Right cardiac atrium (tissue), 5 donors: ENCODE measurements around the gene TEX13B. TPM values are rescaled to one million over a fixed set of nuclear protein-coding genes. Genes with fewer than 3 reads are reported as not detected.
"Not testable (repeated sequence)": the region's sequence is repeated elsewhere in the genome, so short reads cannot be mapped to it uniquely, and the experiment has no call there.

Experiments
- ATAC-seq, 2 donors: fragments of 200-7000 bp; cut with Tn5 transposase; one replicate each; pipeline versions ENCODE4 v1.8.0 to v1.9.1; 2020; ENCODE audit warnings: moderate library complexity in 2 of 2, mild to moderate bottlenecking in 1 of 2
- DNase-seq, 3 donors: peaks; one replicate each; pipeline ENCODE4 v3.0.0-alpha.2; 2020
- H3K27ac ChIP-seq: one replicate; pipeline ENCODE4 v1.5.1; 2013; ENCODE audit warnings: mild to moderate bottlenecking, low read length, control low read depth, moderate library complexity
- H3K27me3 ChIP-seq: one replicate; pipeline ENCODE4 v1.6.1; 2013; ENCODE audit not compliant: control insufficient read depth, insufficient read depth
- H3K4me1 ChIP-seq: one replicate; pipeline ENCODE4 v1.6.1; 2013; ENCODE audit warnings: low read length; ENCODE audit not compliant: control insufficient read depth, insufficient read depth
- H3K4me3 ChIP-seq: one replicate; pipeline ENCODE4 v1.5.1; 2013; ENCODE audit warnings: low read length, control low read depth
- H3K9me3 ChIP-seq: one replicate; pipeline ENCODE4 v1.6.1; 2013; ENCODE audit warnings: low read length; ENCODE audit not compliant: control insufficient read depth
- WGBS: extraction: QIAGEN DNeasy Blood & Tissue Kit; methylation state at CpG from one replicate; pipeline ENCODE4 v1.1.7; 2013; 5-methylcytosine and 5-hydroxymethylcytosine counted together
- intact Hi-C, 4 donors: fragments of 100-400 bp; cut with DNase I; formaldehyde crosslinking; loops; one replicate each; pipeline versions ENCODE4 v1.11.0 to v1.14.0; 2022 to 2023
- polyA plus RNA-seq: library from polyadenylated mRNA; stranded (reverse); fragments of 200-250 nt; gene quantifications from one replicate; pipeline ENCODE4 v1.2.3, GENCODE V29; 2013
- total RNA-seq, 4 donors: library from RNA; stranded (reverse); fragmentation: NEBNext Ultra II Directional; extraction: Animal tissue kit (Norgen Biotek cat#: 25700); gene quantifications; one replicate each; pipeline ENCODE4 v1.2.1, GENCODE V29; 2021
- donor health status: healthy with polysubstance abuse.
- donor health status: DM: no; HTN: yes; CAD: no.
- donor health status: DM: no; HTN: no; CAD: no.
- donor health status: DM: no; HTN: yes; CAD: no; lungs with severe emphysema.
- donor health status: DM: yes; HTN: yes; CAD: no.

Gene TEX13B
- total and polyA plus RNA-seq, 5 donors: not detected

DNA sequence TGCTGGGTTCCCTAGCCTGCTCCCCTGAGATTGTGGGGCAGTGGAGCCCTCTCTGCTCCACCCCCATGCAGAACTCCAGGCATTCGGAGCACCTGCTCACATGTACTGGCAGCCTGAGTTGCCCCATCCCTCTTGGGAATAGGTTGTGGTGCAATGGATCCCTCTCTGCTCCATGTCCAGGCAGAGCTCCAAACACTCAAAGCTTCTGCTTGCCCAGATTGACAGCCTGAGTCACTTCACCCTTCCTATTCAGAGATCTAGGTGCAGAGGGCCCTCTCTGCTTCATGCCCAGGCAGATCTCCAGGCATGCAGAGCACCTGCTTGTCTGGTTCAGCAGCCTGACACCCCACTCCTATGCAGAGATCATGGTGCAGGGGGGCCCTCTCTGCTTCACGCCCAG, 18.6 kb upstream of the TEX13B start:
- intact Hi-C loops: no loop called here
- no peak overlapping the region for H3K4me3 ChIP-seq
- no peaks in the 10 kb centered on the region for H3K4me1 ChIP-seq
- ATAC-seq: no peak
- 71% methylated on average over 2 of the region's 2 CpGs for WGBS
- no peaks in the 10 kb centered on the region for H3K27me3 ChIP-seq
- DNase-seq: no peak
- no peak overlapping the region for H3K27ac ChIP-seq
- H3K9me3 ChIP-seq: no peaks in the 10 kb centered on the region

DNA sequence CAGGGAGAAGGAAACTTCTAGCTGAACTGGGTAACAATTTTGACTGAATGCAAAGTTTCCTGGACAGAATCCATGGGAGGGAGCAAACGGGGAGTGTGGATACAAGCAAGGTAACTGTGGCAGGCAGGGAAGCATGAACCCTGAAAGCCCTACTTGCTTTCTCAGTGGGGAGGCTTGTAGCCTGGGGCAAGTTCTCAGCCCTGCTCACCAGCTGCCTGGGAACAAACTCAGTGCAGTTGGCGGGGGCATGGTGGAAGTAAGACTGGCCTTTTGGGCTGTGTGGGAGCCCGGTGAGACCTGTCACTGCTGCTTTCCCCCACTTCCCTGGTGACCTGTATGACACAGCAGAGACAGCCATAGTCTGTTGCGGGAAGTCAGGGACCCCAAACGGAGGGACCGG, 14.0 kb upstream of the TEX13B start:
- Histone ChIP-seq H3K27me3 (no peaks in the 10 kb centered on the region), H3K4me1 (no peaks in the 10 kb centered on the region), H3K27ac (no peak overlapping the region), H3K9me3 (no peaks in the 10 kb centered on the region), H3K4me3 (no peak overlapping the region)
- 80% methylated on average over 6 of the region's 6 CpGs for WGBS
- intact Hi-C loops: no loop called here
- no peak for DNase-seq
- no peak for ATAC-seq

DNA sequence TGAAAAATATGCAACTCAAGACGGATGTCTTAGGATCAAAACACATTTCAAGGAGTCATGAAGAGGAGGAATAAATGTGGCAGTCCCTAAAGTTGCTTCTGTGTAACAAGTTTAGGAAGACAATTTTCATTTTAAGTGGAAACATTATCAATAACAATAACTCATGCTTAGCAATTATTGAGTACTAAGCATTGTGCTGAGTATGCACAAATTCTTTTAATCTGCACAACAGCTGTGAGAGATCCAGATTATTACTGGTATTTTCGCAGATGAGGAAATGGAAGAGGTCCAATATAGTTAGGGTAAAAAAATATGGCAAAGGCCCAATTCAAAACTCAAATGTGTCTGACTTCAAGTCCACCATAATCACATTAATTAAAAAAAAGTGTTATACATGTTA, 2.9 kb upstream of the TEX13B start:
- no peaks in the 10 kb centered on the region for H3K9me3 ChIP-seq
- H3K4me1 ChIP-seq: no peaks in the 10 kb centered on the region
- no peak for DNase-seq
- no peak overlapping the region for H3K27ac ChIP-seq
- no peak for ATAC-seq
- WGBS: 48% methylated on average over 2 of the region's 2 CpGs
- no peak overlapping the region for H3K4me3 ChIP-seq
- intact Hi-C loops: no loop called here
- H3K27me3 ChIP-seq: no peaks in the 10 kb centered on the region

DNA sequence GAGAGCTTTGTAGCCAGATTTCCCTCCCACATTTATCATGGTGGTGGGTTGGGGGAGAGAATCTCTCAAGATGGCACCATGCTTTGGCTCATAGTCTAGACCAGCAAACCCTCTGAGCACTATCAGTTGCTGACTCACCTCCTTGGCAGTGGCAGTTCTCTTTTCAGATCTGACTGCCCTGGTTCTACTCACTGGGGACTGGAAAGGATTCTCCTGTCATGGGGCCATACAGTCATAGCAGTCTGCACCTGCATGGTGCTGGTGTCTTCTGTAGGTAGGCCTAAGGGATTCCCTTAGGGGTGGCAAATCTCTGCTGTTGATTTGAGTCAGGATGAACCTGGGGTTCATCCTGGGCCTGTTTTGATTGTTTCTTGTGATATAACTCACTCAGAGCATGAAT, 2.6 kb downstream of the TEX13B start:
- DNase-seq (no peak), ATAC-seq (no peak)
- intact Hi-C loops: no loop called here
- no peaks in the 10 kb centered on the region for H3K4me1 ChIP-seq
- H3K4me3 ChIP-seq: no peak overlapping the region
- no peaks in the 10 kb centered on the region for H3K9me3 ChIP-seq
- no peak overlapping the region for H3K27ac ChIP-seq
- no peaks in the 10 kb centered on the region for H3K27me3 ChIP-seq

DNA sequence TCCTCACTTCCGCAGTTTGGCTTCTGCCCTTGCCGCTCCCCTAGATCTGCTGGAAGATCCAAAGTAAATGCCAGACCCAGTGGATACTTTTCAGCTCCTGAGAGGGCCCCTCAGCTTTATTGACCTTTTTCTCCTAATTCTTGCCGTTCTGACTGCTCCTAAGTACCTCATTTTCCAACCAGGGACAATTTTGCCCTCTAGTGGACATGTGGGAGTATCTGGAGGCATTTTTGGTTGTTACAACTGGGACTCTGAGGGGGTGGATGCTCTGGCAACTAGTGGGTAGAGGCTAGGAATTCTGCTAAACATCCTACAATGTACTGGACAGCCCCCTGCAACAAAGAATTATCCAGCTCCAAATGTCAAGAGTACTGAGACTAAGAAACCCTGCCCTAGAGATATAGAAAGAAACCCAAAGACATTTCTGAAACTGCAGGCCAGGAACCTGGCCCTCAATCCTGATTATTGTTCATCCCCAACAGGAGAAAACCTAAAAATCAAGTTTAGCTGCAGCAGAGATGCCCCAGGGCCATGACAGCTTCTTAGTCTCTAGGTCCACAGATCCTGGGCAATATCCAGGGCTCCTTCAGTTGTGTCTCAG, 3.4 kb downstream of the TEX13B start:
- Histone ChIP-seq H3K9me3 (no peaks in the 10 kb centered on the region), H3K4me1 (no peaks in the 10 kb centered on the region), H3K27ac (no peak overlapping the region), H3K4me3 (no peak overlapping the region), H3K27me3 (no peaks in the 10 kb centered on the region)
- 40% methylated on average over 3 of the region's 3 CpGs for WGBS
- no peak for DNase-seq
- ATAC-seq: no peak
- intact Hi-C loops: no loop called here

DNA sequence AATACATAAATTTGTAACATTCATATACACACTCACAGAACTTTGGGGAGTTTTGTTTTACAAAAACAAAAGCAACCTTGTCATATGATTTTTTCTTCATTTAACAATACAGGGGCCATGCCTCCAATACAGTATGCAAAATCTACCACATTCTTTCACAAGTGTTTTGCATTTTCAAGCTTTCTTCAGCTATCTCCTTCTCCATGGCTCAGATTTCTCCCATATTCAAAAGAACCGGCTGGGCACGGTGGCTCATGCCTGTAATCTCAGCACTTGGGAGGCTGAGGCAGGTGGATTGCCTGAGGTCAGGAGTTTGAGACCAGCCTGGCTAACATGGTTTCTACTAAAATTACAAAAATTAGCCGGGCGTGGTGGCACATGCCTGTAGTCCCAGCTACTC, 4.1 kb downstream of the TEX13B start:
- Histone ChIP-seq H3K27ac (no peak overlapping the region), H3K4me1 (no peaks in the 10 kb centered on the region), H3K4me3 (no peak overlapping the region), H3K9me3 (no peaks in the 10 kb centered on the region), H3K27me3 (no peaks in the 10 kb centered on the region)
- no peak for DNase-seq
- intact Hi-C loops: no loop called here
- no peak for ATAC-seq
- 85% methylated on average over 4 of the region's 4 CpGs for WGBS

DNA sequence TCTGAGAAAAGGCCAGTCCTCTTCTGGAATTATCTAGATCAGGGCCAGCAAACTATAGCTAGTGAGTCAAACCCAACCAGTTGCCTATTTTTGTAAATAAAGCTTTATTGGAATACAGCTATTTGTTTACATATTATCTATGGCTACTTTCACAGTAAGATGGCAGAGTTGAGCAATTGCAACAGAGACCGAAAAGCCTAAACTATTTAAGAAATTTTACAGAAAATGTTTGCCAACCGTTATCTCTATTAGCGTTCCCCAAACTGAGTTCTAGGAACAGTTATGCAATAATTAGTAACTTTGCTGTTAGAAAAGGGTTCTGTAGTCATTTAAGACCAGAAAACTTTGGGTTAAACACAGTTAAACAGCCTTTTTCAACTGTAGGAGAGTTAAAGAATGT, 10.5 kb downstream of the TEX13B start:
- no peak for DNase-seq
- H3K4me1 ChIP-seq: no peaks in the 10 kb centered on the region
- H3K9me3 ChIP-seq: no peaks in the 10 kb centered on the region
- no peak overlapping the region for H3K4me3 ChIP-seq
- H3K27me3 ChIP-seq: no peaks in the 10 kb centered on the region
- intact Hi-C loops: no loop called here
- ATAC-seq: no peak
- 70% methylated on average over 3 of the region's 3 CpGs for WGBS
- no peak overlapping the region for H3K27ac ChIP-seq

DNA sequence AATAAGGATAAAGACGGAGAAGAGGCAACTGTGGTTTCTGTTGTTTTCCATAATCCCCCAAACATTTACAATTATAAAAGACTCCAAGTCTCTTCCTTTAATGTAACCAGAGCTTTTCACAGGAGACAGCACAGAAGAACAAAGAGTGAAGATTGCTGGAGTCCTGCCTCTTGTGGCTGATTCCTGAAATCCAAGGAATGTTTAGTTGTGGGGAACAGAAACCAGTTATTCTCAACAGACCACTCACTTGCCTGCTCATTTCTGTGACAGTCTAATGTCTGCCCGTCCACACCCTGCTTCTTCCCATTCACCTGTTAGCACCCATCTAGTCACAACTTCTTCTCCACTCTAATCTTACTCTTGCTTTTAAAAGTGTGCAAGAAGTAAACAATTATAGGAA, 12.1 kb downstream of the TEX13B start:
- H3K4me3 ChIP-seq: no peak overlapping the region
- ATAC-seq (no peak), DNase-seq (no peak)
- H3K27me3 ChIP-seq: no peaks in the 10 kb centered on the region
- no peaks in the 10 kb centered on the region for H3K9me3 ChIP-seq
- WGBS: 50% methylated on average over 2 of the region's 2 CpGs
- intact Hi-C loops: no loop called here
- no peaks in the 10 kb centered on the region for H3K4me1 ChIP-seq
- no peak overlapping the region for H3K27ac ChIP-seq

DNA sequence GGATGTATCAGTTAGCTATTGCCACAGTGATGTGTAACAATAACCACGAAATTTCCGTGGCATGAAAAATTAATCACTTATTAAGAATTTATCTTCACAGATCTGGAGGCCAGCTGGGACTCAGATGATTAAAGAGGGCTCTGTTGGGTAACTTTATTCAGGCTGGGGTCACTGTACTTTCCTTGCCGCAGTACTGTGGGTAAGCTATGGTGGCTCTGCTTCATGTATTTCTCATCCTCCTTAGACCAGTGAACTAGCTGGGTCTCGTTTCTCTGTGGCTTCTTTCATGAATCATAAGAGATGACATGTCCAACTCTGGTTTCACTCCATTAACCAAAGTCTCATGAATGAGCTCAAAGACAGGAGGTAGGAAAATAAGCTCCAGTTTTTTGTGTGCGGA, 13.5 kb downstream of the TEX13B start:
- intact Hi-C loops: no loop called here
- H3K4me3 ChIP-seq: no peak overlapping the region
- no peaks in the 10 kb centered on the region for H3K4me1 ChIP-seq
- ATAC-seq (no peak), DNase-seq (no peak)
- whole genome bisulfite sequencing: 86% methylated on average over 5 of the region's 5 CpGs
- H3K27me3 ChIP-seq: no peaks in the 10 kb centered on the region
- no peak overlapping the region for H3K27ac ChIP-seq
- H3K9me3 ChIP-seq: no peaks in the 10 kb centered on the region

DNA sequence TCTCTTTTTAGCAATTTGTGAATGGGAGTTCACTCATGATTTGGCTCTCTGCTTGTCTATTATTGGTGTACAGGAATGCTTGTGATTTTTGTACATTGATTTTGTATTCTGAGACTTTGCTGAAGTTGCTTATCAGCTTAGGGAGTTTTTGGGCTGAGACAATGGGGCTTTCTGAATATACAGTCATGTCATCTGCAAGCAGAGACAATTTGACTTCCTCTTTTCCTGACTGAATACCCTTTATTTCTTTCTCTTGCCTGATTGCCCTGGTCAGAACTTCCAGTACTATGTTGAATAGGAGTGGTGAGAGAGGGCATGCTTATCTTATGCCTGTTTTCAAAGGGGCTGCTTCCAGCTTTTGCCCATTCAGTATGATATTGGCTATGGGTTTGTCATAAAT, 26.8 kb downstream of the TEX13B start:
- intact Hi-C loops, DNase-seq, H3K27ac ChIP-seq, H3K27me3 ChIP-seq, H3K9me3 ChIP-seq, H3K4me3 ChIP-seq, ATAC-seq, H3K4me1 ChIP-seq: not testable (repeated sequence)

DNA sequence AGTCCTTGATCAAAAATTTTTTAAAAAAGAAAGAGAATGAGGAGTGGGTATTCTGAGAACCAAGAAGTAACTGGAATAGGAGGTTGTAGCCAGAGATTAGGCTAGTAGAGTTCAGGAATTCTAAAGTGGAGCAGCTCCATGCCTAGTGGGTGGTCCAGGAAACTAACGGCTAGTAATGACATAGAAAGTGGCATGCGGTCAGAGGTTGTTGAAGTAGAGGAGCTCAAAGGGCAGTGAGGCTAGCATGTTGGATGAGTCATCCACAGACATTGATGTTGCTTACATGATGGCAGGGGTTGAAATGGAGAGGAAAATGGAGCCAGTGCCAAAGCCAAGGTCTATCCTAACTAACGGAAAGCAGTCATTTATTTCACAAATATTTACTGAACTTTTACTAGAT, 42.1 kb downstream of the TEX13B start:
- H3K9me3 ChIP-seq: no peaks in the 10 kb centered on the region

DNA sequence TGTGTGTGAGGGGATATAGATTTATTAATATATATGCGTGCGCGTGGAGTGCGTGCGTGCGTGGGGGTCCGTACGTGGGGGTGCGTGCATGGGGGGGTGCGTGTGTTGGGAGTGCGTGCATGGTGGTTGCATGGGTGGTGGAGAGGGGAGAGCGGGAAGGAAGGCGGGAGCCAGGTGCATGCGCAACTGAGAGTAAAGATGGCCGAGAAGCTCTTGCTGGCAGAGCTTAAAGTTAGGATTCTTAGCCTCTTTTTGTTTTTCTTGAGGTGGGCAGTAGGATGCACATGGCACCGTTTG, 45.8 kb downstream of the TEX13B start:
- H3K27ac ChIP-seq: no peak overlapping the region
- no peaks in the 10 kb centered on the region for H3K4me1 ChIP-seq
- H3K27me3 ChIP-seq: no peaks in the 10 kb centered on the region
- ATAC-seq: no peak
- 37% methylated on average over 16 of the region's 16 CpGs for WGBS
- H3K4me3 ChIP-seq: no peak overlapping the region
- intact Hi-C loops: no loop called here
- no peak for DNase-seq
- H3K9me3 ChIP-seq: no peaks in the 10 kb centered on the region

More for the DNA sequence above, 42.1 kb downstream of the TEX13B start:
- WGBS: 65% methylated on average over 3 of the region's 3 CpGs
- Histone ChIP-seq H3K4me3 (no peak overlapping the region), H3K4me1 (no peaks in the 10 kb centered on the region), H3K27me3 (no peaks in the 10 kb centered on the region), H3K27ac (no peak overlapping the region)
- ATAC-seq (no peak), DNase-seq (no peak)
- intact Hi-C loops: no loop called here
